ENCODE data around the gene RXRB. TPM values are rescaled to one million over a fixed set of nuclear protein-coding genes. Genes with fewer than 3 reads are reported as not detected.
A peak's percentile ranks its signal among the peaks of the same experiment; 100 is the strongest.

Gene RXRB
- polyA plus RNA-seq, 1 of the 3 experiments (the other 2 are of a cell fraction): 45.8 TPM

DNA sequence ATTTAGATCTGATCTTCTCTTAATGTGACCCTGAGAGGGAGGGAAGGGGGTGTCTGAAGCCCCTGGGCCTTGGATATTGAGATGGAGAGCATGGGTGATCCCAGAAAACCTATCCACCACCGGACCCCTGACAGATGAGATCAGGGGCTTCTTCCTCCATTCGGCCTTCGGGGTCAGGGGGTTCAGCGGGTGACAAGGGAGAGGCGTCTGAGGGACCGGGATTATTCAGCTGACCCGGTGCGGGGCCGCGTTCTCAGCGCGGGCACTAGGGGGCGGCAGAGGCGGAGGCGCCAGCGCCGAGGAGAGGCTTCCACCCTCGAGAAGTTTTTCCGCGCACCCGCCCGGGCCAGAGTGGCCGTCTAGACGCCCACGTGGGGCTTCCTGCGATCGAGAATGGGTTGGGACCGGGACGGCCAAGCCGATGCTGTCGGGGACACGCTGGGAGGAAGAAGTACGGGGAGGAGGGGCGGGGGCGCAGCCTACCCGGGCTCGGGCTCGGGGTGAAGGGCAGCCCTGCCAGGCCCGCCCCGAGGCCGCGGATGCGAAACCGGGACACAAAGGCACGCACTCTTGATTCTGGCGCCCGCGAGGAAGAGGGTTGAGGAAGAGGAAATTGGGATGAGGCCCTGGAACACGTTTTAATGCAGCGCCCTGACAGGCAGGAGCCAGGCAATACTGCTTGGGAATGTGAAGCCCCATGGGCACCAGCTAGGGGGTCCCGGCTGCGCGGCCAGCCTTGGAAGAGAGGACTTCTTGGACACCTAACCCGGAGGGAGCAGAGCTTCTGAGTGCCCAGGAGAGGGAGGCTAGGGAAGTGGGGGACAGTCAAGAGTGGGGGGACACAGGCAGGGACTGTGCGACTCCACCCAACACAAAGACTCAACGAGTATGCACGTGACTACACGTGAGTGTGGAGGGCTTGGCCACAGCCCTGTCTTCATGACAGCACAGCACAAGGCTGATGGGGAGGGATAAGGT lies 38.8 kb downstream of the RXRB start:
- no peaks in the 10 kb centered on the region for H3K9me3 ChIP-seq
- peaks cover 0 to 7% of the 10 kb centered on the region in 2 experiments; a peak in 1 of 4 replicates for H3K4me1 ChIP-seq (ENCODE audit: control insufficient read depth in 1 of 2, insufficient read depth in 2 of 2, low read depth in 1 of 2, low read length in 1 of 2)
- H2AFZ ChIP-seq (ENCODE audit: low read depth): peak overlapping the region; percentile 61
- H3K9me2 ChIP-seq: no peaks in the 10 kb centered on the region
- no peaks in the 10 kb centered on the region; the same call in 1 of the 2 replicates for H3K27me3 ChIP-seq (ENCODE audit: insufficient read depth)
- WGBS (ENCODE audit: low lambda C conversion rate): 25% methylated on average over 28 of the region's 58 CpGs
- peak overlapping the region; percentile 67 for H3K4me2 ChIP-seq
- peak overlapping the region; percentile 44 to 57 for H3K4me3 ChIP-seq (ENCODE audit: low read depth in 2 of 2, low read length in 1 of 2)
- H4K20me1 ChIP-seq (ENCODE audit: insufficient read depth): no peaks in the 10 kb centered on the region
- H3K36me3 ChIP-seq (replicated peaks in 1 of 2; ENCODE audit: control insufficient read depth in 1 of 2, insufficient read depth in 2 of 2, low read length in 1 of 2): no peaks in the 10 kb centered on the region
- H3K79me2 ChIP-seq (ENCODE audit: insufficient read depth): no peaks in the 10 kb centered on the region
- peak; percentile 93 for DNase-seq
- no peaks in the 10 kb centered on the region for H3F3A ChIP-seq (replicated peaks; ENCODE audit: insufficient read depth)
- ChIA-PET POLR2A (no interaction called here), CTCF (interaction anchor here (0.6 to 6.4 kb wide), 45 partner anchors 8 to 228 kb away, joined by 3 to 96 read pairs (median 4); partner anchors contain the start of genes COL11A2, HLA-DMA, HLA-DPB1 and RING1)
- H3K9ac ChIP-seq: no peak overlapping the region
- H3K27ac ChIP-seq (ENCODE audit: low read depth in 2 of 2, low read length in 1 of 2): no peak overlapping the region
- TF ChIP-seq USF1 (IDR thresholded peaks at IDR 0.05; ENCODE audit: borderline replicate concordance, low read depth) (no peak), ELF1 (IDR thresholded peaks at IDR 0.05) (no peak), FOXM1 (IDR thresholded peaks at IDR 0.05; ENCODE audit: low read depth) (no peak), POLR2AphosphoS5 (IDR thresholded peaks at IDR 0.05; ENCODE audit: low read depth, low read length) (no peak), USF2 (IDR thresholded peaks at IDR 0.05; ENCODE audit: borderline replicate concordance, low read depth, low read length) (no peak), NRF1 (IDR thresholded peaks at IDR 0.05; ENCODE audit: low read depth, low read length) (no peak), RAD21 (IDR thresholded peaks at IDR 0.05; ENCODE audit: low read length) (peak; percentile 68), GATA2 (CRISPR knock-in tag; IDR thresholded peaks at IDR 0.05) (no peak), JUND (IDR thresholded peaks at IDR 0.05) (no peak), TEAD4 (IDR thresholded peaks at IDR 0.05; ENCODE audit: borderline replicate concordance, insufficient read depth) (no peak), NFIC (IDR thresholded peaks at IDR 0.05; ENCODE audit: borderline replicate concordance) (no peak), MXI1 (IDR thresholded peaks at IDR 0.05; ENCODE audit: low read depth, low read length) (peak; percentile 78), YY1 (IDR thresholded peaks at IDR 0.05; ENCODE audit: low read depth) (no peak), PBX3 (IDR thresholded peaks at IDR 0.05) (no peak), EZH2phosphoT487 (IDR thresholded peaks at IDR 0.05; ENCODE audit: borderline replicate concordance, low read depth) (no peak), TCF12 (IDR thresholded peaks at IDR 0.05) (no peak), TAF1 (IDR thresholded peaks at IDR 0.05; ENCODE audit: borderline replicate concordance, low read depth, low read length) (no peak), RFX5 (IDR thresholded peaks at IDR 0.05; ENCODE audit: low read length) (no peak), EP300 (IDR thresholded peaks at IDR 0.05; ENCODE audit: borderline replicate concordance in 1 of 2, low read depth in 1 of 2, low read length in 1 of 2) (no peak)
- TF ChIP-seq, protein P1, sequence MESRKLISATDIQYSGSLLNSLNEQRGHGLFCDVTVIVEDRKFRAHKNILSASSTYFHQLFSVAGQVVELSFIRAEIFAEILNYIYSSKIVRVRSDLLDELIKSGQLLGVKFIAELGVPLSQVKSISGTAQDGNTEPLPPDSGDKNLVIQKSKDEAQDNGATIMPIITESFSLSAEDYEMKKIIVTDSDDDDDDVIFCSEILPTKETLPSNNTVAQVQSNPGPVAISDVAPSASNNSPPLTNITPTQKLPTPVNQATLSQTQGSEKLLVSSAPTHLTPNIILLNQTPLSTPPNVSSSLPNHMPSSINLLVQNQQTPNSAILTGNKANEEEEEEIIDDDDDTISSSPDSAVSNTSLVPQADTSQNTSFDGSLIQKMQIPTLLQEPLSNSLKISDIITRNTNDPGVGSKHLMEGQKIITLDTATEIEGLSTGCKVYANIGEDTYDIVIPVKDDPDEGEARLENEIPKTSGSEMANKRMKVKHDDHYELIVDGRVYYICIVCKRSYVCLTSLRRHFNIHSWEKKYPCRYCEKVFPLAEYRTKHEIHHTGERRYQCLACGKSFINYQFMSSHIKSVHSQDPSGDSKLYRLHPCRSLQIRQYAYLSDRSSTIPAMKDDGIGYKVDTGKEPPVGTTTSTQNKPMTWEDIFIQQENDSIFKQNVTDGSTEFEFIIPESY (IDR thresholded peaks at IDR 0.05; ENCODE audit: borderline replicate concordance, low read depth): no peak
- TF ChIP-seq, protein P2, sequence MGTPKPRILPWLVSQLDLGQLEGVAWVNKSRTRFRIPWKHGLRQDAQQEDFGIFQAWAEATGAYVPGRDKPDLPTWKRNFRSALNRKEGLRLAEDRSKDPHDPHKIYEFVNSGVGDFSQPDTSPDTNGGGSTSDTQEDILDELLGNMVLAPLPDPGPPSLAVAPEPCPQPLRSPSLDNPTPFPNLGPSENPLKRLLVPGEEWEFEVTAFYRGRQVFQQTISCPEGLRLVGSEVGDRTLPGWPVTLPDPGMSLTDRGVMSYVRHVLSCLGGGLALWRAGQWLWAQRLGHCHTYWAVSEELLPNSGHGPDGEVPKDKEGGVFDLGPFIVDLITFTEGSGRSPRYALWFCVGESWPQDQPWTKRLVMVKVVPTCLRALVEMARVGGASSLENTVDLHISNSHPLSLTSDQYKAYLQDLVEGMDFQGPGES (IDR thresholded peaks at IDR 0.05; ENCODE audit: low read depth, low read length): no peak
- TF ChIP-seq, protein P3, sequence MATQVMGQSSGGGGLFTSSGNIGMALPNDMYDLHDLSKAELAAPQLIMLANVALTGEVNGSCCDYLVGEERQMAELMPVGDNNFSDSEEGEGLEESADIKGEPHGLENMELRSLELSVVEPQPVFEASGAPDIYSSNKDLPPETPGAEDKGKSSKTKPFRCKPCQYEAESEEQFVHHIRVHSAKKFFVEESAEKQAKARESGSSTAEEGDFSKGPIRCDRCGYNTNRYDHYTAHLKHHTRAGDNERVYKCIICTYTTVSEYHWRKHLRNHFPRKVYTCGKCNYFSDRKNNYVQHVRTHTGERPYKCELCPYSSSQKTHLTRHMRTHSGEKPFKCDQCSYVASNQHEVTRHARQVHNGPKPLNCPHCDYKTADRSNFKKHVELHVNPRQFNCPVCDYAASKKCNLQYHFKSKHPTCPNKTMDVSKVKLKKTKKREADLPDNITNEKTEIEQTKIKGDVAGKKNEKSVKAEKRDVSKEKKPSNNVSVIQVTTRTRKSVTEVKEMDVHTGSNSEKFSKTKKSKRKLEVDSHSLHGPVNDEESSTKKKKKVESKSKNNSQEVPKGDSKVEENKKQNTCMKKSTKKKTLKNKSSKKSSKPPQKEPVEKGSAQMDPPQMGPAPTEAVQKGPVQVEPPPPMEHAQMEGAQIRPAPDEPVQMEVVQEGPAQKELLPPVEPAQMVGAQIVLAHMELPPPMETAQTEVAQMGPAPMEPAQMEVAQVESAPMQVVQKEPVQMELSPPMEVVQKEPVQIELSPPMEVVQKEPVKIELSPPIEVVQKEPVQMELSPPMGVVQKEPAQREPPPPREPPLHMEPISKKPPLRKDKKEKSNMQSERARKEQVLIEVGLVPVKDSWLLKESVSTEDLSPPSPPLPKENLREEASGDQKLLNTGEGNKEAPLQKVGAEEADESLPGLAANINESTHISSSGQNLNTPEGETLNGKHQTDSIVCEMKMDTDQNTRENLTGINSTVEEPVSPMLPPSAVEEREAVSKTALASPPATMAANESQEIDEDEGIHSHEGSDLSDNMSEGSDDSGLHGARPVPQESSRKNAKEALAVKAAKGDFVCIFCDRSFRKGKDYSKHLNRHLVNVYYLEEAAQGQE (IDR thresholded peaks at IDR 0.05; ENCODE audit: low read depth, low read length): no peak

All from SK-N-SH (cell line).